Measurements from ENCODE around the gene RBFOX1.

RBFOX1 gene

DNA sequence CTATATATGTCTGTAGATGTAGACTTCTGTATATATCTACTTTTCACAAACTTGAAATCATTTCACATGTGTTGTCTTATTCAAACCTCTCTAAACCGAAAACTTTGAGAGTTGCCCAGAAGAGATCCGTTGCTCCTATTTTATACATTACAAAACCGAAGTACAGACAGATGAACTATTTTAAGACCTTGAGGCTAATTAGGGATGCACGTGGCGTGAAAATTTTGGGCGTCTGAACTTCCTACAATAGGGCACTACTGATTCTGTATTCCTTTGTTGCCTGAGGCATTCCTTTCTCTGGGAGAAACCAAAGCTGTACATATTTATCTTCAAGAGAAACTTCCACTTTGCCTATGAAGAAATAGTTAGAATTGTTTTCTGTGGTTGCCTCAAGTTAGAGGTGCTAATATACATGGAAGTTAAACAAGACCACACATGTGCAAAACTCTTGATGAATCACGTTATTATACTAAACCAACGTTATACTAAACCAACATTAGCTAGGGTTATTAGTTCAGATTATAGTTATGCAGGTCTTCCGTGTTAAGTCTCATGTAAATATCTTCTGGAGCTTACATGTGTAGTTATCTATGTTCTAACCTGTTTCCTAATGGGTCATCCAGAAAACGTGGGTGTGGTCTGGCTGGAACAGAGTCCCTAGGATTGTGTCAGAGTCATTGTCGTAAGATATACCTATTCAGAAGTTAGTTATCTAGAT is 111.2 kb downstream of the RBFOX1 start:
- H3K36me3 ChIP-seq, result no peaks in the 10 kb centered on the region
- H3K9me3 ChIP-seq, result no peaks in the 10 kb centered on the region
- no peaks in the 10 kb centered on the region for H3K27me3 ChIP-seq
- H3K4me3 ChIP-seq (ENCODE audit: low read depth in 1 of 2, low read length in 1 of 2), result no peak overlapping the region
- TF ChIP-seq, protein P1, sequence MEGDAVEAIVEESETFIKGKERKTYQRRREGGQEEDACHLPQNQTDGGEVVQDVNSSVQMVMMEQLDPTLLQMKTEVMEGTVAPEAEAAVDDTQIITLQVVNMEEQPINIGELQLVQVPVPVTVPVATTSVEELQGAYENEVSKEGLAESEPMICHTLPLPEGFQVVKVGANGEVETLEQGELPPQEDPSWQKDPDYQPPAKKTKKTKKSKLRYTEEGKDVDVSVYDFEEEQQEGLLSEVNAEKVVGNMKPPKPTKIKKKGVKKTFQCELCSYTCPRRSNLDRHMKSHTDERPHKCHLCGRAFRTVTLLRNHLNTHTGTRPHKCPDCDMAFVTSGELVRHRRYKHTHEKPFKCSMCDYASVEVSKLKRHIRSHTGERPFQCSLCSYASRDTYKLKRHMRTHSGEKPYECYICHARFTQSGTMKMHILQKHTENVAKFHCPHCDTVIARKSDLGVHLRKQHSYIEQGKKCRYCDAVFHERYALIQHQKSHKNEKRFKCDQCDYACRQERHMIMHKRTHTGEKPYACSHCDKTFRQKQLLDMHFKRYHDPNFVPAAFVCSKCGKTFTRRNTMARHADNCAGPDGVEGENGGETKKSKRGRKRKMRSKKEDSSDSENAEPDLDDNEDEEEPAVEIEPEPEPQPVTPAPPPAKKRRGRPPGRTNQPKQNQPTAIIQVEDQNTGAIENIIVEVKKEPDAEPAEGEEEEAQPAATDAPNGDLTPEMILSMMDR (IDR thresholded peaks at IDR 0.05), result no peak
- no peak overlapping the region for H3K27ac ChIP-seq
- H3K4me1 ChIP-seq (ENCODE audit: control insufficient read depth in 1 of 2, insufficient read depth in 1 of 2, low read depth in 1 of 2, low read length in 1 of 2), result no peaks in the 10 kb centered on the region

GRCh38 chr16:7449306-7449705 is 116.7 kb downstream of the RBFOX1 start:
- H3K36me3 ChIP-seq, result no peaks in the 10 kb centered on the region
- no peak overlapping the region for H3K27ac ChIP-seq
- H3K4me3 ChIP-seq (ENCODE audit: low read depth in 1 of 2, low read length in 1 of 2), result no peak overlapping the region
- no peaks in the 10 kb centered on the region for H3K27me3 ChIP-seq
- TF ChIP-seq, protein P1 (IDR thresholded peaks at IDR 0.05), result no peak
- H3K4me1 ChIP-seq (ENCODE audit: control insufficient read depth in 1 of 2, insufficient read depth in 1 of 2, low read depth in 1 of 2, low read length in 1 of 2), result no peaks in the 10 kb centered on the region
- no peaks in the 10 kb centered on the region for H3K9me3 ChIP-seq

DNA sequence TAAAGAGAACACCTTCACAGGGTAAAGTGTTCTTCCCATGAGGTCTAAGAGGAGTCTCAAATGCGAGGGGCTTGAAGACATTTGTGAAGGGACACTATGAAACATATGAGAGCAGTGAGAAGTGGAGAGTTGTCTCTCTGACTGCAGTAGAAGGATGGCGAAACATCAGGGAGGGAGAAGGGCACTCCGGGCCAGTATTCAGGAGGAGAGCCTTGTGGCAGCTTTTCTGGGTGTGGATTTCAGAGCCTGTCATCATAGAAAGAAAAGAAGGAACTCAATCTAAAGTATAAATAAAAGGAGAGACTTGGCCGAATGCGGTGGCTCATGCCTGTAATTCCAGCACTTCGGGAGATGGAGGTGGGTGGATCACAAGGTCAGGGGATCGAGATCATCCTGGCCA is 117.2 kb downstream of the RBFOX1 start:
- H3K9me3 ChIP-seq, result no peaks in the 10 kb centered on the region
- no peaks in the 10 kb centered on the region for H3K27me3 ChIP-seq
- no peak overlapping the region for H3K27ac ChIP-seq
- H3K4me3 ChIP-seq (ENCODE audit: low read depth in 1 of 2, low read length in 1 of 2), result no peak overlapping the region
- H3K36me3 ChIP-seq, result no peaks in the 10 kb centered on the region
- H3K4me1 ChIP-seq (ENCODE audit: control insufficient read depth in 1 of 2, insufficient read depth in 1 of 2, low read depth in 1 of 2, low read length in 1 of 2), result no peaks in the 10 kb centered on the region
- TF ChIP-seq, protein P1 (IDR thresholded peaks at IDR 0.05), result no peak

- TF ChIP-seq, protein P1 (IDR thresholded peaks at IDR 0.05), result no peak
- Histone ChIP-seq H3K4me1 (ENCODE audit: control insufficient read depth in 1 of 2, insufficient read depth in 1 of 2, low read depth in 1 of 2, low read length in 1 of 2) (no peaks in the 10 kb centered on the region), H3K27ac (no peak overlapping the region), H3K9me3 (no peaks in the 10 kb centered on the region), H3K36me3 (no peaks in the 10 kb centered on the region), H3K4me3 (ENCODE audit: low read depth in 1 of 2, low read length in 1 of 2) (no peak overlapping the region), H3K27me3 (no peaks in the 10 kb centered on the region)
Observed at GRCh38 chr16:7450440-7450839, 117.8 kb downstream of the RBFOX1 start.

- TF ChIP-seq, protein P1 (IDR thresholded peaks at IDR 0.05), result no peak
- Histone ChIP-seq H3K9me3 (no peaks in the 10 kb centered on the region), H3K27me3 (no peaks in the 10 kb centered on the region), H3K4me1 (ENCODE audit: control insufficient read depth in 1 of 2, insufficient read depth in 1 of 2, low read depth in 1 of 2, low read length in 1 of 2) (no peaks in the 10 kb centered on the region), H3K36me3 (no peaks in the 10 kb centered on the region), H3K4me3 (ENCODE audit: low read depth in 1 of 2, low read length in 1 of 2) (no peak overlapping the region), H3K27ac (no peak overlapping the region)
Observed at GRCh38 chr16:7452090-7452489, 119.4 kb downstream of the RBFOX1 start.

Measured in neutrophil (primary cell).